ENCODE data around the gene LAMA3.

Gene LAMA3

DNA sequence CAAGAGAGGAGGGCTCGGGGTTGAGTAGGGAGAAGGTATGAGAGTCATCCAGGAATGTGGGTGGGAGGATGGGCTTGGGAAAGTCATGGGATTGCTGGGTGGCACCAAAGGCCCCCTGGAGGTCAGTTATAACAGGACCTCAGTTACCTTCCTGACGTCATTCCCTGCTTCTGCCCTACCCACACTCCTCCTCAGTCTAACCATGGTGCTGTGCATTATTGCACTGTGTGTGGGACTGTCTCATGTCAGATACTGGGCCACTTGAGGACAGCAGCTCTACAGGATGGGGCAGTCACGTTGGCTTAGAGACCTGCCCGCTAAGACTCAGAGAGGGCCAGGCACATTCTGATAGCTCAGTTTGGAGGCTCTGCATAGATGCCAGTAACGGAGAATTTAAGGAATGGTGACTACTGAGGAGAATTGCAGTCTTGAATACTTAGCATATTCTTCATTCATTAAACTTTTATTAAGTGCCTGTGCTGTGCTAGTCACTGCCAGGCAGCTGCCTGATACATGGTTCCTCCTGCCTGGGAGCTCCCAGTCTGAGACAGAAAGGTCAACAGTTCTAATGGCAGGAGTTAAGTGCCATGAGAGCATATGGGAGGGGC lies 90.5 kb downstream of the LAMA3 start:
- DNase-seq, result peak in 1 of 3 donors; percentile 12

DNA sequence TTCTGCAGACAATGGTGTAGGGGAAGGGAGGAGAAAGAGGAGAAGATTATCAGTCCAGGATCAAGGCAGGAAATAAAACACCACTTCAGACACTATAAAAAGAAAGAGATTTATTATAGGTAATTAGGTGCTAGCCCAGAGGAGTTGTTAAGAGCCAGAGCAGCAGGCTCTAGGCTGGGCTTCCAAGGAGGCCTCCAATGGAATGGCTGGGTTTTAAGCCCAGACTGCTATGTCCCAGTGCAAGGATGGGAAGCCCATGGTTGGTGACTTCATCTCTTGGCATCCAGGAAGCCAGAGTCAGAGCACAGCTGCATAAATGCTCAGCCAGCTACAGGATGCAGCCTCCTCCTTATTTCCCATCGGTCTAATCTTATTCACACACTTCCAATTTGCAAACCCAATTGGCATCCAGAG lies 95.6 kb downstream of the LAMA3 start:
- DNase-seq, result no peak

DNA sequence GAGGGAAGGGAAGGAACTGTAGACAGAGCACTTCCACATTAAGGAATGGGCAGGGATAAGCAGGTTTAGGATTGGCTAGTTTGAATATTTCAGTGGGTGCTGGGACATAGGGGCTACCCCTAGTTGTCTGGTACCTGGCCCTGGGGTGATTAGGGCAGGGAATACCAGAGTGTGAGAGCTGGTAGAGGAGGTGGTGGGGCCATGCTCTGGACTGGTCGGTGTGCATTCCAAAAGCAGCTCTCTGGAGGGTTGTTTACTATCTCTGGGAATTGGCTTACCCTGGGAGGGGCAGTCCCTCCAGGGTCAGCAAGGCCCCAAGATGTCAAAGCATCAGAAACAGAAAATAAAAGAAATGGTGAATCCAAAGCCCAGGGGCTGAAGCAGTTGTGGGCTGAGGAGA lies 103.8 kb downstream of the LAMA3 start:
- no peak for DNase-seq

DNA sequence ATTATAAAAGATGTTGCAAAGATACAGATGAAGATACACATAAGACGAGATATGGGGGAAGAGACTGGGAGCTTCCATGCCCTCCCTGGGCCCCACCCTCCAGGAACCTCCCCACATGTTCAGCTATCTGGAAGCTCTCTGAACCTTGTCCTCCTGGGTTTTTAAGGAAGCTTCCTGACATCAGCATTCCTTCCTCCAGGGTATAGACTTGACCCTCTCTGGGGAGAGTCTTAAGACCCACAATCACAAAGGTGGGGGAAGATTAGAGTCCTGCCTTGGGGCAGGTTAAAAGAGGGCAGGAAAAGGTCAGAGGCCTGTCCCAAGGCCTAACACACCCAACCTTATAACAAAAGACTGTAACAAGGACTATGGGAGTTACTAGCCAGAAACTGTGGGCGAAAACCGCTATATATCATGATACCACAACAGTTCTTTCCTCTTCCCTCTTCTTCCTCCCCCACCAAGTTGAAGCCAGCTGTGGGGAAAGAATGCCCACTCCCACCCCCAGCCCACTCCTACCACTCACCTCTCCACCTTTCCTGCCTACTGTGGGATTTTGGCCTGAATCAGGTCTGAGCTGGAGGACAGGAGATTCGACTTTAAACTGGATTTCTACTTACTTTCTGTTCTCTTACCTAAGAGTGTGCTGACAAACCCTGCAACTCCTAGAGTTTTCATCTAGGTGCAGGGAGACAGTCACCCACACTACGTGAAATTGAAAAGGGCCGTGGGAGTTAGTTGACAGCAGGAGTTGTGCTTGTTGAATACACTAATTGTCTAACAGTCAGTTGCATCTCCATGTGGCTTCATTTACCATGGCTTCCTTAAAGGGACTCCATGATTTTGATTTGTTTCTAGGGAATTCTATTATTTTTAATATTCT lies 105.0 kb downstream of the LAMA3 start:
- DNase-seq, result no peak

DNA sequence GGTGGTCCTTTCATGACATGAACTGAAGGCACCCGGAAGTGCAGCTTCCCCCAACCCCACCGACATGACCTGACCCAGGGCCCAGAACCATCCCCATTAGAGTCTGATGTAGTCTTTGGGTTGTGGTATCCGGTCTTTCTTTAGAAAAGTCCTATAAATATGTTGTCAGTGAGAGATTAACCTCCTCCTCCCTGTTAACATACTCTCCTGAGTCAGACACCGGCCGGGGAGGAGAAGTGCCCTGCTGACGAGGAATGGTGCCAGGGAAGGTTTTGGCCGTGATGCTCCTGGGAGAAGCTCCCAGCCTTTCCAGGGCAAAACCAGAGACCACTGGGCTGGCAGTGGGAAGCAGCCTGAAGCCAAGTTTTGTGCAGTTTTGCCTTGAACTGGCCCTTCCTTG lies 109.0 kb downstream of the LAMA3 start:
- DNase-seq, result no peak

DNA sequence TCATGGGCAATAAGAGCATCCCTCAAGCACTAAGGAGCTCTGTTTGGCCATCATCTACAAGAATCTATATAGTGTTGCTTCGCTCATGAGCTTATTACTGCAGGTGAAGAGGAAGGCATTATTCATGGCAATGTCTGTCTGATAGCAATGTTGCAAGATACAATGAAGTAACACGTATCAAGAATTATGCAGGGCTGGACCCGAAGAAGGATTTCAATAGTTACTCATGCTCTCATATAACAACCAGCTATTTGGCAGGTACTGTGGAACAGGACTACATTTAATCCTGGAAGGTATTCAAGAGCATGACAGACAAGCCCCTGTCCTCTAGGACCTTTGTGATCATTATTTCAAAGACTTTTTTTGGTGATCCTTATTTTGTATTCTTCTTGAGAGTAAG lies 109.6 kb downstream of the LAMA3 start:
- no peak for DNase-seq

DNA sequence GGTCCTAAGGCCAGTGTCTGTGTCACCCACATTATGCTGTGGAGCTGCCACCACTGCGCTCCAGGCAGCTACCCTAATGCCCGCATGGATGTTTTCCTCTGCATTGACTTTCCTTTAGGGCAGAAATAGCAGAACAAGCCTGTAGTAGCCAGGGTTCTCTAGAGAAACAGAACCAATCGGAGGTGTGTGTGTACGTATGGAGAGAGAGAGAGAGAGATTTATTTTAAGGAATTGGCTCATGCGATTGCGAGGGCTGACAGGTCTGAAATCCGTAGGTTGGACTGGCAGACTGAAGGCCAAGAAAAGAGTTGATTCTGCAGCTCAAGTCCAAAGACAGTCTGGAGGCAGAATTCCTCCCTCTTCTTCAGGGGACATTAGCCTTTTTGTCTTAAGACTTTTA lies 110.3 kb downstream of the LAMA3 start:
- DNase-seq, result no peak

DNA sequence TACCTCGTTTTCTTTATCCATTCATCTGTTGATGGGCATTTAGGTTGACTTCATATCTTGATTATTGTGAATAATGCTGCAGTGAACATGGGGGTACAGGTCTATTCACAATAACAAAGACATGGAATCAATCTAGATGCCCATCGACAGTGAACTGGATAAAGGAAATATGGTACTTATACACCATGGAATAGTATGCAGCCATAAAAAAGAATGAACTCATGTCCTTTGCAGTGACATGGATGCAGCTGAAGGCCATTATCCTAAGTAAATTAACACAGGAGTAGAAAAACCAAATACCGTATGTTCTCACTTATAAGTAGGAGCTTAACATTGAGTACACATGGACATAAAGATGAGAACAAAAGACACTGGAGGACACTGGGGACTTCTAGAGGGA lies 111.6 kb downstream of the LAMA3 start:
- DNase-seq, result no peak

DNA sequence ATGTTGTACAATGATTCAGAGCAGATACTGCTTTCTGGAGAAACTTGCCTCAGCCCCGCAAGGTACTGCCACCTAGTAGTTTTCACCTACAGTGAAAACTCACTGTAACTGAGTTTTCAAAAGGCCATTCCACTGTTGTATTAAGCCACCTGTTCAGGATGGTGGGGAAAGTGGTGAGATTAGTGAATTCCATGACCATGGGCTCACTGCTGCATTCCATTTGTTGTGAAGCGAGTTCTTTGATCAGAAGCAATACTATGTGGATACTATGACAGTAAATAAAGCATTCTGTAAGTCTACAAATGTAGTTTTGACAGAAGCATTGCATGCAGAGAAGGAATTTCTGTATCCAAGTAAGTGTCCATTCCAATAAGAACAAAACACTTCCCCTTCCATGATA lies 113.6 kb downstream of the LAMA3 start:
- no peak for DNase-seq

DNA sequence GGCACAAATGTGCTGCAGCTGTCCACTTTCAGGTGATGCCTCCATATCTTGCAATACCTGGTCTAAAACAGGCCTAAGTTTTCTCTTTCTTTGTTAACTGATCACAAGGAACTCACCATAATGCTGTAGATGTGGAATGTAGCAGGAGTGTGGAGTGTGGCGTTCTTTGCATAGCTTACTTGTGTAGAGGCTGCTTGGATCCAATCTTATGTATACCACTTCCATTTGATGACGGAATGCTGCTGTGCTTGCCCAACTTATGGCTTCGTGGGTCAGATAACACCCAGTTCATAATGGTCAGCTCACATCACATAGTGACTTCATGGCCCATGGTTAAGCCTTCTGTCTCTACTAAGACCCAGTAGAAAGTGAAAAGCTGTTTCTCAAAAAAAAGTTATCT lies 114.5 kb downstream of the LAMA3 start:
- no peak for DNase-seq

DNA sequence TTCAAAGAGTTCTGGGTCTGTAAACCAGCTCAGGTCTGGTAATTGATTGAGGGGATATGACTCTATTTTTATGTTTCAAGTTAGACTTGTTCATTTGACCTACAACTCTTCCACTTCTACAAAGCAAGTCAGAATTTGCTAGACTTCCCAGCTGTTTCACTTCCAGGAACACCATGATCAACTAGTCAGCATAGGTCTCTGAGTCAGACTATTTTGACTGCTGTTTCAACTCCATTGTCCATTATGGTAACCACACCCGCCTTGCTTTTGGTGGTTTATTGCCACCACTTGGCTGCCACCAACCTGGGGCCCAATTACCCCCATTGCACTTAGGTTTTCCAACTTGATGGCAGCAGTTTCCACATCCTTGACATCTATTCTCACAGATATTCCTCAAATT lies 116.6 kb downstream of the LAMA3 start:
- peak in 2 of 3 donors; percentile 22 to 28 for DNase-seq

DNA sequence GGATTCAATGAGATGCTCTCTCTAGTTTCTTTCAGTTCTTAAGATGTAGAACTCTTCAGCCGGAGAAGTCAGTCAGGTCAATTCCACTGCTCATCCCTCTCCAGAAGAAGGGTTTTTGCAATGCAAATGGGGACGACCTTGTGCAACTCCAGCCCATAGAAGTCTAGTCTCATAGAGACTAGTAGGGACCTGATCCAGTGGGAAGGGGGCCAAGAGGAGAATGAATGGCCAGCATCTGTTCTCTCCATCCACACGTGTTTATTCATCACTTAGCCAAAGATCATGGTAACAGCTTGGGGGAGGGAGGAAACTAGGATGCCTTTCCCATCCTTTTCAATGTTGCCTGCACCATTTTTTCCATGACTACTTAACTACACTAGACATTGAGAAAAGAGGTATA lies 120.2 kb downstream of the LAMA3 start:
- no peak for DNase-seq

DNA sequence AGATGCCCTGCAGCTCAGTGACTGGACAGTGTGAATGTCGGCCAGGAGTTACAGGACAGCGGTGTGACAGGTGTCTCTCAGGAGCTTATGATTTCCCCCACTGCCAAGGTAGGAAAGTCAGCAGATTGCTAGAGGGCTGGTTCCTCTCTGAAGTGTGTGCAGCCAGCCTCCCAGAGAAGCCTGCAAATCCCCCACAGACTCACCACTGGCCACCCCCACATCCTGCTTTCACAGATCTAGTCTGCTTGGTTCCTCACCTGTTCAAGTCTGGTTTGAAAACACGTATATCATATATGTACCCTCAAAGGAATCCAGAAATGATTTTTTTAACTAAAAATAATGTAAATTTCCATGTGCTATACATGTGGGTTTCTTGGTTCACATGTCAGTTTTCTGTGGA lies 121.1 kb downstream of the LAMA3 start:
- no peak for DNase-seq

DNA sequence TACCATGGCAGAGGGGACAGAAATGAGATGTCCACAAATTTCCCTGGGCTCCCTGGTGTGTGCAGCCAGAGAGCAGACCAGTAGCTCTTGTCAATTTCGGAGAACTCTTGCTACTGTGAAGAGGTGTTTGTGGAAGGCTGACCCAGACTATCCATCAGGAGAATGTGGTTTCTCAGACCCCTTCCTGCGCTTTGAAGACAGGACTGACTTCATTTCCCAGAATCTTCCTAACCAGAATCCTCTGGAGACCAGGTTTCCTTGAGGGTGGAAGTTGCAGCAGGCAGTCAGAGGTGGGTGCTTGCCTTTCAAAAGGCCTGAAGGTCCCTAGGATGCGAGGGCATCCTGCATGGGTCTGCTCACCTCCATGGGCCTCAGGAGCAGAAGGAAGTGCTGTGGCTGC lies 121.9 kb downstream of the LAMA3 start:
- no peak for DNase-seq

DNA sequence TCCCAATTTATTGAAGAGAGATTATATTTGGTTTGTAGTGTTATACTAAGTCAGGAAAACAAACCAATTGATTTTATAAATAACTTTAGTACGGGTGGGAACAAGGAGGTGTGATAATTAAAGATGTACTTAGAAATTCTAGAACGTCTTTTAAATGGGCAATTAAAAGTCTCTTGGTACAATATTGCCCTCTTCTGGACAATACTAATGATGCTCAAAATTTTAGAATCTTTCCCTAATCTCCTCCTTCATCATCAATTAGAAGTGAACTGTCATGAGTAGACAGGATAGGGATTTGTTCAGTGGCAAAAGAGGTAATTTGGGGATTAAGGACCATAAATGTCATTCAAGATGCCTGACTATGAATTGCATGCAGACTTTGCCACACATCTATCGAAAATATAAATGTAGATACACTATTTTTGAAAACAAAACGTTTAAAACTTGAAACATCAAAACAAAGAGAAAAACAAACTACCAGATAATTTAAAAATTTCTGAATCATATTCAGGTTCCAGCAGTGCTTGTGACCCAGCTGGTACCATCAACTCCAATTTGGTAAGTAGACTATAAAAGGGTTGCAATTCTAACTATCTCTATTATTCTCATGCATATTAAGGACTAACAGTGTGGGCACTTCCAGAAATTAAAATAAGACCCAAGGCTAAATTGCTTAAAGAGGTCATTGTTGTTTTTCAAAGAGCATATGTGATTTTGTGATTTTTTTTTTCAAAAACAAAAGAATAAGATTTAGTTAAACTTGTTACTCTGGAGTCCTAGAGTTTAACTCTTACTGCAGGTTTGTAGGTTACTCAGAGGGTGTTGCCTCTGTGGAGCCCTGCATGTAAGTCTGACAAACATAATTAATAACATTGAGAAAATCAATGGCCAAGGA lies 123.5 kb downstream of the LAMA3 start:
- peak; percentile 29 to 69 (median 67) for DNase-seq

DNA sequence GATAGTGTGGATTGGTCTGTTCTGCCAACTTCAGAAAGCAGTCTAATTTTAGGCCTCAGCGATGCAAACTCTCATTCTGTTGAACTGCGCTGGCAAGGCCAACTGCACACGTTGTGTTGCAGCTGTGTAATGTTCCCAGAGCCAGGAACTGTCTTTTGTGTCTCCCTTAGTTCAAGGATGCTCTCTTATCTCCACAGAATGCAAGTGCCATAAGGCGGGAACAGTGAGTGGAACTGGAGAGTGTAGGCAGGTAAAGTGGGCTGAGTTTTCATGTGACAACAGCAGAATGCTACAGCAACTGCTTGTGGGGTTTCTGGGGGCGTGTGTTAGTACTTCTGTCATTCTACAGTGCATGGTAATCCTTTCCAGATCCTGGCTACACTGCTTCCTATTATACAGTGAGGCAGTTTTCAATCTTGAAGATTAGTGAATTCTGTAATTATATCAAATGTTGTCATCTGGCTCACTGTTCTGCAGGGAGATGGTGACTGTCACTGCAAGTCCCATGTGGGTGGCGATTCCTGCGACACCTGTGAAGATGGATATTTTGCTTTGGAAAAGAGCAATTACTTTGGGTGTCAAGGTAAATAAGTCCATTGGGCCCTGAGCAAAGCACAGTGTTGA lies 125.8 kb downstream of the LAMA3 start:
- DNase-seq, result peak in 1 of 3 donors; percentile 27

DNA sequence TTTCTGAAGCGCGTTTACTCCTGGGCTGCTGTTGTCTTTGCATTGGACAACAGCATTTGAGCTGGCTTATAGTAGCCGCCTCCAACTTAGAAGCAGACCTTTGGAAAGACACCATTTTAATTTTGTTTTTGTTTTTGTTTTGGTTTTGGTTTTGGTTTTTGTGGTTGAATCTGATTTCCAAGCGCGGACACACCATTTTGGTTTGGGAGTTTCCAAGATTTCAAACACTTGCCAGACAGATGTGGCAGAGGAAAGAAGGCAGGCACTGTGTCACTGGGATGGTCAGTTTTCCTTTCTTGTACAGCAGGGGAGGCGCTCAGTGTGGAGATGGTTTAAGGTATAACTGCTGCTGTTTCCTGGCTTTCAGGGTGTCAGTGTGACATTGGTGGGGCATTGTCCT lies 126.8 kb downstream of the LAMA3 start:
- peak; percentile 41 to 68 (median 59) for DNase-seq

DNA sequence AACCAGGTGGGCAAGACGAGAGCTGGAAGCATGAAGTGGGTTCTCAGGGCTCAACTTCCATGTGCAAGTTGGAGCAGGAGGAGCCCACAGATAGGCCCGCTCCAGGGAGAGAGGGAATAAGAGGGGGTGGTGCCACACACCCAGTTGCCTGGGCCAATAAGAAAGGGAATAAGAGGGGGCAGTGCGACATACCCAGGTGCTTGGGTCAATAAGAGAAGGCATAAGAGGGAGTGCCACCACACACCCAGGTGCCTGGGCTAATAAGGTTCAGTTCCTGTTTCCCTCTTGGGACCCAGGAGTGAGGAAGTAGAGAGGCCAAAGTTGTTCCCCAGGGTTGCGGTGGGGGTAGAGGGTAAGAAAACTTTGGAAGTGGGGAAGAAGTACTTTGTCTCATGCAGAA lies 127.5 kb downstream of the LAMA3 start:
- no peak for DNase-seq

DNA sequence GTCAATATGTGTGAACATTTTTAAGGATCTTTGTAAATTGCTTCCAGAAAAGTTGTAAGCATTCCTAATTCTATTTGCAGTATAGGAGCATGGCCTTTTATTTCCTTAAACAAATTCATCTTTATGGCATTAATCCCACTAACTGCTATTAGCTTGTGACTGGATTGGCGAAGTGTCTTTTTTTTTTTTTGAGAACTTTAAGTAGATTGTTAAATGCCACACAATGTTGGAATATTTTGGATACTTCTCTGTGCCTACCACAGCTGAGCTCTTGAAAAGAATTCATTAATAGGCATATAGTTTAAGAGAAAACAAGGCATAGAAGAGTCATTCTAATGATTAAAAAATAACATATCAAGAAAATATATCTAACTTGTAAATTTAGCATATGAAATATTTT lies 129.7 kb downstream of the LAMA3 start:
- DNase-seq, result no peak

DNA sequence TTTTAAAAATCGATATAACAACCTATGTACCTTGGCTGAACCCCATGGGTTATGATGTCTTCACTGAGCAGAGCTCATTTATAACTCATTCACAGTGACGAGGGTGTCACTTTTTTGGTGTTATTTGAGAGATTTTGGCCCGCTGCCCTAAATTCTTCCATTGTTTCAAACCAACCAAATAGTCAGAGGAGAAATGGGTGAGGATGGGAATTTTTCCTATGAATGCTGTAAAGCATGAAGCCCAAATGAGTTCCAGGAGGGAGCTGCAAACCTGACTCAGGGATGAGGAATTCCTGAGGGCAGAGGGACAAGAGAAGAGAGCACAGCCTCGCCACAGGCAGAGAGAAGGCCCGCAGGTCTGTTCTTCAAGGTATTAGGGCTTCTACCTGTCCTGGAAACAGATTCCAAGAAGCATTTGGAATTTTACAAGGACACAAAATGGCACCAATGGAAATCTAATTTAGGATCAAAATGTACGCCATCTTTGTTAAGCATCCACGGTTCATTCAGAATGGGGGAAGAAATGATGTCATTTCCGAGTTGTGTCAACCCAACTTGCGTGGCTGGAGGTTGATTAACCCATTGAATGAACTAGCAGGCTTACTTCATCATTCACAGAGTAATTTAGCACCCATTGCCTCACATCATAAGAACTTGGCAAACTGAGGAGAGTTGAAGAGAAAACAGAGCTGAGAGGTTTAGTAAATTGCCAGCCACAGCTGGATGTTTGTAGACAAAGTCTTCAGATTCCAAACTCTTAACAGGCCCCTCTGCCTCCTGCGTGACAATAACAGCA lies 133.5 kb downstream of the LAMA3 start:
- DNase-seq, result no peak

DNA sequence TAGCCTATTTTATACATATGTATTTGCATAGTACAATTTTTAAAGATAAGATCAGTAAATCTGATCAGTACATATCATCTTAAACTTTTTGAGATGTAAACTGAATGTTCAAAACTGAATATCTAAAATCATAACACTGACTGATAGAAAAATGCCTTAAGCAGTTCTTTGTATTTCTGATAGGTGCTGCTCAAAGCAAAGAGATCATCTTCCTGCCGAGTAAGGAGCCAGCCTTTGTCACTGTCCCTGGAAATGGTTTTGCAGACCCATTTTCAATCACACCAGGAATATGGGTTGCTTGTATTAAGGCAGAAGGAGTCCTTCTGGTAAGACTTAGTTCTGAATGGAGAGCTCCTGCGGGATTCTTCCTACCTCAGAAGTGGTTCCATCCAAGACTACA lies 135.0 kb downstream of the LAMA3 start:
- DNase-seq, result no peak

DNA sequence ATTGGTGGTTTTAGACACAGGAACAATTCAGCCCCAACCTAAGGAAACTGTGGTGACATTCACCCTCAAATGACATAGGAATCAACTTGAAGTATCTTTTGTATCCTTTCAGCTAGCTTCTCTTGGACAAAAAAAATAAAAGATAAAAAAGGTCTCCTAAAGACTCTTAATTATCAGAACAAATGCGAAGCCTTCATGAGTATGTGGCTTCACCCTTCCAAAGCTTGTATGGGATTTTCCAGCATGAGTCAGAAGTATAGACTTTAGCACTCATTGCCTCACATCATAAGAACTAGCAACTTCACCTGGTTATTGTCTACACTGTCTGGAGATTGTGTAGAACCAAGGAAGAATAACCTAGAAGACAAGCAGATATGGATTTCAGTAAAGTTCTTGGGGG lies 135.4 kb downstream of the LAMA3 start:
- peak; percentile 30 to 68 (median 58) for DNase-seq

All from suppressor macrophage treated with lipopolysaccharide for 1 hour (primary cell).